Fibroblast of pulmonary artery (primary cell): ENCODE measurements around the gene C13orf46.

Experiments used
- DNase-seq: peaks from one replicate; pipeline ENCODE4 v3.0.0-alpha.2; 2010; ENCODE audit warnings: low read depth
- H3K4me3 ChIP-seq: replicated peaks from 2 replicates; pipeline ENCODE4 v1.5.1; 2011; ENCODE audit warnings: low read depth, mild to moderate bottlenecking, control low read depth, low read length, moderate library complexity
- CTCF ChIP-seq: IDR thresholded peaks from 2 replicates; pipeline ENCODE4 v1.5.1; 2011; ENCODE audit warnings: mild to moderate bottlenecking, control low read depth, low read length, inconsistent platforms; ENCODE audit errors: missing control alignments

The C13orf46 gene

GRCh38 chr13:114002009-114002544 lies 28.2 kb upstream of the C13orf46 start:
- no peak for DNase-seq
- H3K4me3 ChIP-seq, result no peak overlapping the region
- no peak for TF ChIP-seq CTCF

DNA sequence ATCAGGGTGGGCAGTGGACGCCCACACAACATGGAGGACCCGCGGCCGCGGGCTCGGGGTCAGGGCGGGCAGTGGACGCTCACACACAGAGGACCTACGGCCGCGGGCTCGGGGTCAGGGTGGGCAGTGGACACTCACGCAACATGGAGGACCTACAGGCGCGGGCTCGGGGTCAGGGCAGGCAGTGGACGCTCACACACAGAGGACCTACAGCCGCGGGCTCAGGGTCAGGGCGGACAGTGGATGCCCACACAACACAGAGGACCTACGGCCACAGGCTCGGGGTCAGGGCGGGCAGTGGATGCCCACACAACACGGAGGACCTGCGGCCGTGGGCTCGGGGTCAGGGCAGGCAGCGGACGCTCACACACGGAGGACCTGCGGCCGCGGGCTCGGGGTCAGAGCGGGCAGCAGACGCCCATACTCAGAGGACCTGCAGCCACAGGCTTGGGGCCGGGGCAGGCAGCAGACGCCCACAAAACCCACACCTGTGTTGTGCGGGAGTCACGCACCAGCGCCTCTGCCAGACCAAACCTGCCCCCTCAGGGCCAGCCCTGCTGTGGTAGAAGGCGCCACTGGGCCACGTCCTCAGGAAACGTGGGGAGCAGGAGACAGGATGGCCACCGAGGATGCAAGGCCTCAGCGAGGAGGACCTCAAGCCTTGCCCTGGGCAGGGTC lies 27.6 kb upstream of the C13orf46 start:
- no peak for DNase-seq
- no peak overlapping the region for H3K4me3 ChIP-seq
- TF ChIP-seq CTCF, result no peak

GRCh38 chr13:114000151-114001040 lies 26.5 kb upstream of the C13orf46 start:
- no peak for TF ChIP-seq CTCF
- DNase-seq, result no peak
- no peak overlapping the region for H3K4me3 ChIP-seq

DNA sequence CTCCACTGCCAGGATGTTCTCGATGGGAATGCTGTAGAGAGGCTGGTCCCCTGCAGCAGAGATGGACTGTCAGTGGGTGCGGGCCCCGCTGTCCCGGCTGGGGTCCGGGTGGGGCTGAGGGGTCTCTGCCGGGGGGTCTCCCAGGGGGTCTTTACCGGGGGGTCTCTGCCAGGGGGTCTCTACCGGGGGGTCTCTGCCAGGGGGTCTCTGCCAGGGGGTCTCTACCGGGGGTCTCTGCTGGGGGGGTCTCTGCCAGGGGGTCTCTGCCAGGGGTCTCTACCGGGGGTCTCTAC lies 25.7 kb upstream of the C13orf46 start:
- TF ChIP-seq CTCF, result no peak
- H3K4me3 ChIP-seq, result no peak overlapping the region
- DNase-seq, result no peak

DNA sequence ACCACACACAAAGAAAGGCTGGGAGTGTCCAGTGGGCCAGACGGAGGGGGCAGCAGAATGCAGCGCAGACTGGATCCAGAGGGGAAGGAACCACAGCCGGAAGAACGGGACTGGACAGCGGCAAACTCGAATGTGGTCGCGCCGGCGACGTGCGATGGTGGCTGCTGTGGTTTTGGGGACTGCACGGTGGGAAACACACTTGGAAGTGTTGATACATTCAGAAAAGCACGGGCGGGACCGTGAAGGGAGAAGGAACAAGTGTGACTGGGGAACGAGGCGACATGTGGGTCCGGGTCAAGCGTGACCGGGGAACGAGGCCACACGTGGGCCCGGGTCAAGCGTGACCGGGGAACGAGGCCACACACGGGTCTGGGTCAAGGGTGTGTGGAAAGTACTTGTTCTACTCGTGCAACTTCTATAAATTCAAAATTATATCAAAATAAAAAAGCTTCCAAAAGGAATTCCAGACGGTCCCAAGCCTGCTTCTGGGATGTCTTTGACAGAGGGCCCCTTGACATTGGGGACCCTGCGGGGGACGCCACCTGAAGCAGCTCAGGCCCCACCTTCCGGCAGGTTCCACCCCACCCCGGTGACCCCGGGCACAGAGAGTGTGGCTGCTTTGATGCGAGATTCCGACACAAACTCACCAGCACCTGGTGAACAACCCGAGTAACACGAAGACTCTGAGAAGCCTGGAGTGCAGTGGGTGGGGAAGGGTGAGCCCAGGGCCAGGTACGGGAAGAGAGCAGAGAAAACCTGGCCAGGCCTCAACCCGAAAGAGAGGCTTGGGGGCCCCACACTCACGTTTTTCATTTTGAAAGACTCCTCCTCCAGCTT lies 25.1 kb upstream of the C13orf46 start:
- no peak for DNase-seq
- TF ChIP-seq CTCF, result no peak
- no peak overlapping the region for H3K4me3 ChIP-seq

GRCh38 chr13:113997845-113998751 lies 24.2 kb upstream of the C13orf46 start:
- TF ChIP-seq CTCF, result no peak
- no peak overlapping the region for H3K4me3 ChIP-seq
- DNase-seq, result peak; percentile 50
